Heart left ventricle (tissue), 16 donors: ENCODE data around the gene UBXN1. TPM values are rescaled to one million over a fixed set of nuclear protein-coding genes. Genes with fewer than 3 reads are reported as not detected.

Experiments
- ATAC-seq, 4 donors: fragments of 200-7000 bp; cut with Tn5 transposase; one replicate each; pipeline ENCODE4 v1.9.1; 2020 to 2022; ENCODE audit warnings: moderate library complexity in 4 of 4, mild to moderate bottlenecking in 3 of 4, moderate number of reproducible peaks in 1 of 4
- DNase-seq, 5 donors: peaks; one replicate each; pipeline ENCODE4 v3.0.0-alpha.2; 2020
- H3K27ac ChIP-seq, 12 donors: fragments of 200-600 bp; sonication (generic) in 4 of 12; one replicate each; pipeline versions ENCODE4 v1.5.0 to v1.8.0; 2016 to 2022; ENCODE audit warnings: mild to moderate bottlenecking in 2 of 12
- H3K27me3 ChIP-seq, 9 donors: fragments of 200-600 bp; sonication (generic) in 2 of 9; one replicate each; pipeline versions ENCODE4 v1.5.1 to v1.8.0; 2016 to 2022; ENCODE audit warnings: mild to moderate bottlenecking in 3 of 9
- H3K36me3 ChIP-seq, 9 donors: fragments of 200-600 bp; sonication (generic) in 2 of 9; one replicate each; pipeline versions ENCODE4 v1.5.0 to v1.8.0; 2018 to 2022; ENCODE audit warnings: mild to moderate bottlenecking in 2 of 9
- H3K4me1 ChIP-seq, 12 donors: fragments of 200-600 bp; sonication (generic) in 4 of 12; one replicate each; pipeline versions ENCODE4 v1.5.0 to v1.8.0; 2016 to 2022; ENCODE audit warnings: mild to moderate bottlenecking in 3 of 12
- H3K4me3 ChIP-seq, 12 donors: fragments of 200-600 bp; sonication (generic) in 4 of 12; one replicate each; pipeline versions ENCODE4 v1.5.0 to v1.8.0; 2017 to 2022; ENCODE audit warnings: mild to moderate bottlenecking in 9 of 12, moderate library complexity in 4 of 12
- H3K9me3 ChIP-seq, 12 donors: fragments of 200-600 bp; sonication (generic) in 4 of 12; one replicate each; pipeline versions ENCODE4 v1.5.0 to v1.8.0; 2016 to 2022; ENCODE audit warnings: mild to moderate bottlenecking in 1 of 12
- CTCF ChIP-seq, 12 donors: fragments of 200-600 bp; sonication (generic) in 4 of 12; IDR thresholded peaks; one replicate each; pipeline versions ENCODE4 v1.5.0 to v1.8.0; 2018 to 2022; ENCODE audit warnings: antibody characterized with exemption in 12 of 12, mild to moderate bottlenecking in 5 of 12
- POLR2A ChIP-seq, 2 donors: fragments of 450-650 bp; IDR thresholded peaks; one replicate each; pipeline ENCODE4 v1.6.1; 2017; ENCODE audit warnings: antibody characterized with exemption in 2 of 2, mild to moderate bottlenecking in 2 of 2, moderate library complexity in 2 of 2
- WGBS, 4 donors: extraction: QIAGEN DNeasy Blood & Tissue Kit in 2 of 4; methylation state at CpG; one replicate each; pipeline versions ENCODE4 v1.1.5 to v1.1.7; 2013 to 2018; 5-methylcytosine and 5-hydroxymethylcytosine counted together
- intact Hi-C, 10 donors: fragments of 100-400 bp; cut with DNase I; formaldehyde crosslinking; loops; one replicate each; pipeline versions ENCODE4 v1.11.1 to v1.14.2; 2022
- polyA plus RNA-seq, 2 donors: library from polyadenylated mRNA; stranded (reverse); fragments of 200-250 nt; gene quantifications; one replicate each; pipeline ENCODE4 v1.2.3, GENCODE V29; 2013
- total RNA-seq, 9 donors: library from RNA; depleted of rRNA in 2 of 9; stranded (reverse); fragments of >200 nt in 2 of 9; fragmentation: NEBNext Ultra II Directional in 3 of 9; extraction: Animal tissue kit (Norgen Biotek cat#: 25700) in 3 of 9; gene quantifications; one replicate each; pipeline versions ENCODE4 v1.1.0 to v1.2.4, GENCODE V29; 2016 to 2023
- donor health status: ischemic (EF 13 %, LVEDD 7.1; RV severe dilation, severe dysfunction).
- donor health status: healthy with polysubstance abuse.
- donor health status: DM: no; HTN: yes; CAD: no.
- donor health status: DM: no; HTN: no; CAD: no.
- donor health status: ischemic (EF 25% LVEDD 6.9; RV normal size, moderate dysfunction).
- donor health status: ischemic (EF 25% LVEDD 5.7; RV mildly dilated, moderate dysfunction).
- donor health status: healthy.
- donor health status: DM: yes; HTN: yes; CAD: no.
- donor health status: ischemic (EF 35%, LVEDD 5.7; RV mildly dilated, moderate dysfunction).
- donor health status: nonischemic (EF 11% LVEDD 7.7; RV severe dilation, severe dysfunction).
- donor health status: DM: yes; HTN: yes; CAD: no.
- donor health status: PGD.
- donor health status: ischemic (EF 29% LVEDD 5.4; RV normal size, mild dysfunction).
- donor health status: nonischemic (EF 23%, LVEDD 6.1; RV moderate dilation, normal function).

The UBXN1 gene
- total and polyA plus RNA-seq, 11 donors = 69.2 to 188 (median 83.2) TPM

GRCh38 chr11:62713343-62713742 lies 34.5 kb upstream of the UBXN1 start:
- Histone ChIP-seq H3K27me3 (no peaks in the 10 kb centered on the region), H3K4me1 (peaks cover 0 to 44% (median 28%) of the 10 kb centered on the region in 12 donors), H3K4me3 (no peak overlapping the region), H3K27ac (peak overlapping the region; percentile 1 to 80 (median 62)), H3K9me3 (no peaks in the 10 kb centered on the region), H3K36me3 (peaks cover 9 to 83% (median 80%) of the 10 kb centered on the region in 9 donors)
- intact Hi-C loops = no loop called here
- 52 to 64% (median 59%) methylated on average over 2 of the region's 2 CpGs for WGBS, 4 donors
- peak in 1 of 5 donors; percentile 35 for DNase-seq
- TF ChIP-seq POLR2A (IDR thresholded peaks at IDR 0.05) = no peak
- TF ChIP-seq CTCF (IDR thresholded peaks at IDR 0.05) = no peak
- no peak for ATAC-seq

GRCh38 chr11:62712861-62713260 lies 34.0 kb upstream of the UBXN1 start:
- WGBS, 4 donors = 57 to 79% (median 65%) methylated on average over 3 of the region's 3 CpGs
- peak overlapping the region in 11 of 12 donors; percentile 32 to 80 (median 62) for H3K27ac ChIP-seq
- H3K4me3 ChIP-seq = no peak overlapping the region
- peaks cover 0 to 48% (median 31%) of the 10 kb centered on the region in 12 donors for H3K4me1 ChIP-seq
- no peak for TF ChIP-seq CTCF (IDR thresholded peaks at IDR 0.05)
- TF ChIP-seq POLR2A (IDR thresholded peaks at IDR 0.05) = no peak
- no peaks in the 10 kb centered on the region for H3K9me3 ChIP-seq
- peaks cover 9 to 78% (median 75%) of the 10 kb centered on the region in 9 donors for H3K36me3 ChIP-seq
- intact Hi-C loops = no loop called here
- DNase-seq (no peak), ATAC-seq (no peak)
- no peaks in the 10 kb centered on the region for H3K27me3 ChIP-seq

GRCh38 chr11:62712276-62712812 lies 33.5 kb upstream of the UBXN1 start:
- no peaks in the 10 kb centered on the region for H3K27me3 ChIP-seq
- no peak overlapping the region for H3K4me3 ChIP-seq
- no peaks in the 10 kb centered on the region for H3K9me3 ChIP-seq
- H3K27ac ChIP-seq = peak overlapping the region in 10 of 12 donors; percentile 32 to 80 (median 62)
- H3K36me3 ChIP-seq = peaks cover 9 to 73% (median 70%) of the 10 kb centered on the region in 9 donors
- intact Hi-C loops = no loop called here
- H3K4me1 ChIP-seq = peaks cover 0 to 53% (median 29%) of the 10 kb centered on the region in 12 donors
- ATAC-seq = no peak
- TF ChIP-seq POLR2A (IDR thresholded peaks at IDR 0.05) = no peak
- TF ChIP-seq CTCF (IDR thresholded peaks at IDR 0.05) = no peak
- no peak for DNase-seq
- WGBS, 4 donors = 85 to 90% (median 87%) methylated on average over 6 of the region's 6 CpGs

GRCh38 chr11:62710001-62710345 lies 31.1 kb upstream of the UBXN1 start:
- Histone ChIP-seq H3K9me3 (no peaks in the 10 kb centered on the region), H3K4me3 (peak overlapping the region; percentile 21 to 75 (median 64)), H3K27ac (peak overlapping the region; percentile 90 to 99 (median 97)), H3K27me3 (no peaks in the 10 kb centered on the region), H3K36me3 (peaks cover 0 to 50% (median 47%) of the 10 kb centered on the region in 9 donors), H3K4me1 (peaks cover 0 to 72% (median 44%) of the 10 kb centered on the region in 12 donors)
- TF ChIP-seq CTCF (IDR thresholded peaks at IDR 0.05) (no peak), POLR2A (IDR thresholded peaks at IDR 0.05) (no peak)
- 63 to 74% (median 67%) methylated on average over 7 of the region's 7 CpGs for WGBS, 4 donors
- ATAC-seq = peak in 1 of 4 donors; percentile 0
- no peak for DNase-seq
- intact Hi-C loops = loop anchor here in 2 of 10 donors (2.0 kb wide), 1 partner anchor 17 kb away; the partner anchor contains the start of gene HNRNPUL2 (in 2 of the 2)
